ENCODE measurements around the gene CPT2.
"Not testable (repeated sequence)": the region's sequence is repeated elsewhere in the genome, so short reads cannot be mapped to it uniquely, and the experiment has no call there.

CPT2 gene

GRCh38 chr1:53182111-53182593 lies 14.5 kb upstream of the CPT2 start:
- DNase-seq: peak in 45 of 56 donors; percentile 3 to 86 (median 30)

- no peak for DNase-seq
Observed at GRCh38 chr1:53182716-53183094, 13.9 kb upstream of the CPT2 start.

GRCh38 chr1:53183095-53183990 lies 13.3 kb upstream of the CPT2 start:
- DNase-seq: no peak

- DNase-seq: not testable (repeated sequence)
Observed at GRCh38 chr1:53185955-53186297, 10.7 kb upstream of the CPT2 start.

GRCh38 chr1:53186533-53186932 lies 10.1 kb upstream of the CPT2 start:
- no peak for DNase-seq

- DNase-seq: no peak
Observed at GRCh38 chr1:53187401-53187800, 9.2 kb upstream of the CPT2 start.

- no peak for DNase-seq
Observed at GRCh38 chr1:53188099-53188498, 8.5 kb upstream of the CPT2 start.

GRCh38 chr1:53189061-53189460 lies 7.6 kb upstream of the CPT2 start:
- DNase-seq: no peak

- no peak for DNase-seq
Observed at GRCh38 chr1:53190210-53190611, 6.4 kb upstream of the CPT2 start.

- DNase-seq: no peak
Observed at GRCh38 chr1:53195246-53196016, 1.2 kb upstream of the CPT2 start.

GRCh38 chr1:53196017-53196484 lies 573 bp upstream of the CPT2 start:
- no peak for DNase-seq

- no peak for DNase-seq
Observed at GRCh38 chr1:53197291-53198200, 922 bp downstream of the CPT2 start.

GRCh38 chr1:53198241-53198651 lies 1.6 kb downstream of the CPT2 start:
- no peak for DNase-seq

- no peak for DNase-seq
Observed at GRCh38 chr1:53203466-53203865, 6.8 kb downstream of the CPT2 start.

GRCh38 chr1:53205496-53205895 lies 8.9 kb downstream of the CPT2 start:
- DNase-seq: not testable (repeated sequence)

GRCh38 chr1:53206083-53206685 lies 9.6 kb downstream of the CPT2 start:
- not testable (repeated sequence) for DNase-seq

- DNase-seq: no peak
Observed at GRCh38 chr1:53206735-53207379, 10.2 kb downstream of the CPT2 start.

- no peak for DNase-seq
Observed at GRCh38 chr1:53207726-53208125, 11.1 kb downstream of the CPT2 start.

- DNase-seq: no peak
Observed at GRCh38 chr1:53210352-53210751, 13.7 kb downstream of the CPT2 start.

- DNase-seq: no peak
Observed at GRCh38 chr1:53210954-53211353, 14.3 kb downstream of the CPT2 start.
